AG09319 (cell line): ENCODE data around the gene ORAI1.
"Not testable (repeated sequence)": the region's sequence is repeated elsewhere in the genome, so short reads cannot be mapped to it uniquely, and the experiment has no call there.

Source experiments
- DNase-seq: peaks from one replicate; pipeline ENCODE4 v3.0.0-alpha.2; 2010; ENCODE audit warnings: low read depth; ENCODE audit errors: extremely low read depth
- CTCF ChIP-seq: IDR thresholded peaks from 2 replicates; pipeline ENCODE4 v1.5.1; 2011; ENCODE audit warnings: low read depth, mild to moderate bottlenecking, inconsistent platforms, low read length, moderate library complexity

ORAI1 gene

GRCh38 chr12:121678305-121678704 lies 52.0 kb downstream of the ORAI1 start:
- no peak for TF ChIP-seq CTCF

GRCh38 chr12:121678716-121679300 lies 52.5 kb downstream of the ORAI1 start:
- no peak for DNase-seq
- no peak for TF ChIP-seq CTCF

More at GRCh38 chr12:121678305-121678704, 52.0 kb downstream of the ORAI1 start:
- DNase-seq = no peak

GRCh38 chr12:121679661-121680197 lies 53.4 kb downstream of the ORAI1 start:
- DNase-seq = not testable (repeated sequence)

- no peak for DNase-seq
- TF ChIP-seq CTCF = no peak
Measured at GRCh38 chr12:121688966-121689365, 62.6 kb downstream of the ORAI1 start.

GRCh38 chr12:121689430-121689829 lies 63.1 kb downstream of the ORAI1 start:
- DNase-seq = no peak
- no peak for TF ChIP-seq CTCF
